Fibroblast of upper back skin (primary cell): ENCODE measurements around the gene UBE2V1.
"Not testable (repeated sequence)": the region's sequence is repeated elsewhere in the genome, so short reads cannot be mapped to it uniquely, and the experiment has no call there.

Experiments used
- DNase-seq: peaks from one replicate; pipeline ENCODE4 v3.0.0-alpha.2; 2013

The UBE2V1 gene

DNA sequence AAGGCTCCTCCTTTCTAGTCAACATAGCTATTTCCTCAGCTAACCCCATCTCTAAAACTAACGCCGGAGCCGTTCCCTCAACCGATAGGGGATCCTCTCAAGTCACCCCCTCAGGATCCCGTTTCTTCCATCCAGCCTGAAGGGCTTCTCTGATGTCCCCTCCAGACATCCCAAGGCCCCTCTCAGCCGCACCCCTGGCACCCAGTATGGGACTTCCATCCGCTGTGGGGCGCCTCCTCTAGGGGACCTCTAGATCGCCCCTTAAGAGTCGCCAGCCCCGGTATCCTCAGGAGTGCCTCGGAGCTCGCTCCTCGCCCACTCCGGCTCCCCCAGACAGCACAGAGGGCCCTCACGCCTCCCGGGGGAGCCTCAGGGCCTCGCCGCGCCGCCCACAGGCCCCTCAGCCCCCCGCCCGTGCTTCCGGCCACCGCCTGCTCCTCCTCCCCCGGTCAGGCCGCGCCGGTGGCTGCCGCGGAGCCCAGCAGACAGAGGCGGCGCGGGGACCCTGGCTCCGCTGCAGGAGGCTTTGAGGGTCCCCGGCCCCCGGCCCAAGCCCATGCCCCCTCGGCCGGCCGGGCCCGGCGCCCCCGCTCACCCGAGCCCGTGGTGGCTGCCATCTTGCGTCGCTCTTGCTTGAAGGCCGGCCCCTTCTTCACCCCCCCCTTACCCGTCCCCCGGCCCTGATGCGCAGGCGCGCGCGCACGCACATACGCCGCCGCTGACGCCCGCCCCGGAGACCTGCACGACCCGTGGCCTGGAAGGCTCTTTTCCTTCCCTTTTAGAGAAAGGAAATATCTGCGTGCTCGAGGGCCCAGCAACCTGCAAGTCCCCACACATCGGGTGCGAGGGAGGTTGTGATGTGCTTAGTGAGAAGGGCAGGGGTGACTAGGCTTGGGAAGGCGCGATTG lies at the start of gene UBE2V1:
Gene UBE2V1 (minus strand): TSS at position 639 of the 908 bp plus-strand sequence. CDS start 22 bp downstream, at position 617.
- peak; percentile 81 for DNase-seq

DNA sequence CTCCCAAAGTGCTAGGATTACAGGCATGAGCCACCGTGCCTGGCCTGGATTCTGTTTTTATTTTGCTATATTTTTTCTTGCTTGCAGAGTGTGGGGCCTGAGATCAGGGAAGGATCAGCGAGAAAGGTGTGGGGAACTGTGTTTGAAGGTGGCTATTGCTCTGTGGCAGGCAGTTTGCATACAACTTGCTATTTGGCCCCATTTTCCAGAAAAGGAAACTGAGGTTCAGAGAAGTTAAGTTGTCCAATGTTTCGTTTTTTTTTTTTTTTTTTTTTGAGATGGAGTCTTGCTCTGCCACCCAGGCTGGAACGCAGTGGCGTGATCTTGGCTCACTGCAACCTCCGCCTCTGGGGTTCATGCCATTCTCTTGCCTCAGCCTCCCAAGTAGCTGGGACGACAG lies 48.5 kb upstream of the UBE2V1 start:
- not testable (repeated sequence) for DNase-seq

DNA sequence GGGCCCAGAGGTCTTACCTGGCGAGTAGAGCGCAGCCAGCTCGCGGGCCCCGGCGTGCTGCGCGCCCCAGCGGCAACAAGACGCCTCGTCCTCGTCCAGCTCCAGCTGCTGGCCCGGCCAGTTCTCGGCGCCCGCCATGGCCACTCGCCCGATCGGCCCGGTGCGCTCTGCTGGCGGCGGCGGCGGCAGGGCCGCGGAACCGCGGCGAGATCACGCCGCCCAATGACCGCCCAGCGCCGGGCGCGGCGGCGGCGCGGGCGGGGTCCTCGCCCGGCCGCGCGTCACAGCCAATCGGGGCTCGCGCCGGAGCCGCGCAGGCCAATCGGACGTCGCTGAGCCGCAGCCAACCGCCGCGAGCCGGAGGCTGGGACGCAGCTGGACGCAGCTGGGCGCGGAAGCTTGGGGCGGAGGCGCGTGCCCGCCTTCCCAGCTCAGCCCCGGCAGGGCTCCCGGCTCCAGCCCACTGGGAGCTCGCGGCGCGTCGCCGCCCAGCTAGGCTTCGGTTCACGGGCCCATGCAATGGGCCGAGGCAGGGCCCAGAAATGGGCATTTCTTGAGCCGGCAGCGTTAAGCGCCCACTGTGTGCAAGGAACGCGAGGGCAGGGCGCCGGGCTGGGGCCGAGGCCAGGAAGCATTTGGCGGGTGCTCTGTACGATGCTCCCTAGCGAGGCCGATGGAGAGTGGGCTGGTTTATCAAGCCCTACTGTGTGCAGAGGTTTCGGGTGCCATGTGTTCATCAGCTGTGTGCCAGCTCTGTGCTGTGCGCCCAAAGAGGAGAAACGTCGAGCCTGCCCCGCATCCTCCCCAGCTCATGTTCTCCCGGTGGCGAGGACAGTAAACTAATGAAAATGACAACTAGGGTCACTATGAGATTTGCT lies 40.8 kb upstream of the UBE2V1 start, which contains the start of gene PEDS1:
Gene PEDS1 (minus strand): TSS at position 224 of the 878 bp plus-strand sequence. CDS start 86 bp downstream, at position 138.
- DNase-seq, result peak; percentile 89

DNA sequence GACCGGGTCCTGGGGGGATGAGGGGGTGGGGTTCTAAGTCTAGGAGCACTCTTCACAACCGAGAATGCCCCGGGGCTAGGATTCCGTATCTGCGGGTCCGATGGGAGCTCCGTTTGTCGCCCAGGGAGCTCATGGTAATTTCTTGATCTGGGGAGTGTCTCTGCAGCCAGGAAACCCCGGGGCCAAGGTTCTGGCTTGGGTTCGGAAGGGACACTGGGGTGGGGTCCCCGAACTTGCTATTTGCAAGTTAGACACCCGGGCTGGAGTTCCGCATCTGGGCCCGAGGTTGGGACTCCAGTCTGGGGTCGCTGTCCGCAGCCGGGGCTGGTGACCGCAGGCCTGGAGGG lies 40.2 kb upstream of the UBE2V1 start:
- DNase-seq, result no peak

DNA sequence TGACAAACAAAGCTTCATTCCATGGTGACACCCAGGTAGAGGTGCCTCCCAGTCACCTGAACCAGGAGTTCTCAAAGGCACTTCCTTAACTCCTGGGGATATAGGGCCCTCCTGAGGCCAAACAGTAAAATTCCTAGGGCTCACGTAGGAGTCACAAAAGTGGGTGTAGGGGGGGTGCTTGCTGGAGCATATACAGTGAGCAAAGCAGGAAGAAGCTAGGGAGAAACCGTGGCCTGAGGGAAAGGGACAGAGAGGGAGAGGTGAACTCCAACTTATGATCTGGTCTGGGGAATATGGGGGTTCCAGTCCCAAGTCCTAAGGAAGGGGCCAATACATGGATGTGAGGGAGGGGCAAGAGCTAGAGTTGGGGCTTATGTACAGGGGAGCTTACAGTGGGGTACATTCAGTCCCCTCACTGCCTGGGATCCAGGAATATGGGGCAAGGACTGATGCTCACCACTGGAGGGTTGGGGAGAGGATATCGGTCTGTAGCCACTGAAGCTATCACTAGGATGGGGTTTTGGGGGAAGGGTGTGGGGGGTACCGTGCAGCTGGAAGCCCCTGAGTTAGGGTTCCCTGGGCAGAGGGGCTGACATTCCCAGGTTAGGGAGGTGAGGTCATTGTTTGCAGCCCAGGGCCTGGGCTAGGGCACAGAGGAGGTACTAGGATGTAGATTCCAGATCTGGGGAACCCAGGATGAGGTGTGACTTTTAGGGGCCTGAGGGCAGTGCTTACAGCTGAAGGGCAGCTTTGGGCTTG lies 39.6 kb upstream of the UBE2V1 start:
- DNase-seq, result no peak

DNA sequence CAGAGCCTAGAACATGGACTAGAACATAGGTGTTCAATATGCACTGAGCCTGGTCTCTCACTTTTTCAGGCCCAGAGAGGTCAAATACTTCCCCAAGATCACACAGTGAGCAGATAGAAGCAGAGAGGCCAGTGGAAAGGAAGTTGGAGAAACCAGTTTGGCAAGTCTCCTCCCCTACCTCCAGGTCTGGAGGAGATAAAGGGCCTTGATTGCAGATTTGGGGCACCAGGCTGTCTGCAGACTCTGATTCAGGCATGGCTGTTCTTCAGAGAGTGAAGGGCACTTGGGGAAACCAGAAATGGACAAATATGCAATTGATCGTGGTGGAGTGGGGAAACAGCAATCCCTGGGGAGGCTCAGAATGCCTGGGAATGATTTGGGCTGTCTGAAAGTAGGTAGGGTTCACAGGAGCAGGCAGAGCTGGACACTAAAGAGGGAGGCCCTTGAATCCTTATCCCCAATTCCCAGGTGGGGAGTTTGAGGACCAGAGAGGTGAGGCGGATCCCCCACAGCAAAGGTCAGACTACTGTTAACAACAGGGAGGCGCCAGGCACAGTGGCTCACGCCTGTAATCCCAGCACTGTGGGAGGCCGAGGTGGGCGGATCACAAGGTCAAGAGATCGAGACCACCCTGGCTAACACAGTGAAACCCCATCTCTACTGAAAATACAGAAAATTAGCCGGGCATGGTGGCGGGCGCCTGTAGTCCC lies 38.2 kb upstream of the UBE2V1 start:
- DNase-seq, result peak; percentile 50

DNA sequence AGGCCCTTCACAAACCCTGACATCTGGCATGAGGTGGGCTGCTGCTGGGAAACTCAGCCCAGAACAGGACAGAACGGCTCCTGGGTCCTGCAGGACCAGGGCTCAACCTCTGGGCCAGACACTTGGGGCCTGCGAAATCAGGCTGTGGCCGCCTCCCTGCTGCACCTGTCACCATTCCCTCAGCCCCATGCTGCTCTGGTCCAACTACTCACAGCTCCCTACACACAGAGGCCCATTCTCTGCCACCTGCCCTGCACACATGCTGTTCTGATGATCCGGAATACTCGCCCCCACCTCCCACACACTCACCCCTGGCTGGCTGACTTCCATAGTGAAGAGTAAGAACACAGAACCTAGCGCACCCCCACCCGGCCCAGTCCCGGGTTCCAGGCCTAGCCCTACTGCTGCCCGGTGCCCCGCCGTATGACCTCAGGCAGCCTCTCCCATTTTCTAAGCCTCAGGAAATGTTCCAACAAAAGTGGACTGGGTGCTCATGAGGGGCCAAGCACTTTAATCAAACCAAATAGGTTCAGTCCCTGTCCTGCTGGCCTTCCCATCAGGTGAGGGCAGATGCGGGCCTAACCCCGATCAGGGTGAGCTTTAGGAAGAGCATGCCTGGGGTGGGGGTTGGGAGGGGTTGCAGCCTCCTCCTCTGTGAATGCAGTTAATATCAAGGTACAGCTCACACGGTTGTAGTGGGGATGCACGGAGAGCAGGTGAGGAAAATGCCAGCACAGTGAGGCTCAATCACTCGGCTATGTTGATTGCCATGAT lies 36.7 kb upstream of the UBE2V1 start:
- no peak for DNase-seq

DNA sequence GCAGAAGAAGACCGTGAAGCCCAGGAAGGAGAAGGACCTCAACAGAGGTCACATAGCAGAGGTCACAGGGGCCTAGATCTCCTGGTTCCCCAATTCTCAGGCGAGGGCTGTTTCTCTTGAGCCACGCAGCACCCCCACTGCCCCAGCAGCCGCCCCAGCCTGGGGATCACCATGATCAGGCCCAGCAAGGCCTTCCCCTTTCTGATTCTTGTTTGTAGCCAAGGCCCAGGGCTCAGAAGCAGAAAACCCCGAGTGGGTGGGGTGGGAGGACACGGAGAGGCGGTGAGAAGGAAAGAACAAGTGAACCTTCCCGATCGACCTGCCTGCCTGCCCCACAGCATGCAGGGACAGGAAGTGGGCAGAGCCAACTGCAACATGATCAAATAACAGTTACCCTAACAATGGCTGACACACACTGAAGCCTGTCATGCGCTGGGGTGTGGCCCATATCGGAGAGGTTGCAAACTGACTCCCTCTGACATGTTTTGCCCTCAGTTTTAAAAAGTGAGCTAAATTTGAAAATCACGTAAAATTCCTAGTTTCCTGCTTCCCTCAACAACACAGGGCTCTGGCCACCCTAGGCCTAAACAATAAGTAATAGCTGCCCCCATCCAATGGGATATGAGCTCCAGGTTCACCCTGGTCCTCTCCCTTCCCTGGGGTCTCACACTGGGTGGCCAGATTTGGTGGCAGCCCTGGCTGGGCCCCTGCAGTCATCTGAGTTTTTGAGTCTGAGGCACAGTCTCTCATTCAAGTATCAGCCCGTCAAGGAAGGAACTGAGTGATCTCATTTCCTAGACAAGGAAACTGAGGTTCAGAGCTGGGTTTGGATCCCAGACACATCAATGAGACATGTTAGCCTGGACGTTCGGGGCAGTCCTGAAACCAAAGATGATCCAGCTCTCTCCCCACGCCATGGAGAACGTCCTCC lies 34.0 kb upstream of the UBE2V1 start:
- DNase-seq, result no peak

DNA sequence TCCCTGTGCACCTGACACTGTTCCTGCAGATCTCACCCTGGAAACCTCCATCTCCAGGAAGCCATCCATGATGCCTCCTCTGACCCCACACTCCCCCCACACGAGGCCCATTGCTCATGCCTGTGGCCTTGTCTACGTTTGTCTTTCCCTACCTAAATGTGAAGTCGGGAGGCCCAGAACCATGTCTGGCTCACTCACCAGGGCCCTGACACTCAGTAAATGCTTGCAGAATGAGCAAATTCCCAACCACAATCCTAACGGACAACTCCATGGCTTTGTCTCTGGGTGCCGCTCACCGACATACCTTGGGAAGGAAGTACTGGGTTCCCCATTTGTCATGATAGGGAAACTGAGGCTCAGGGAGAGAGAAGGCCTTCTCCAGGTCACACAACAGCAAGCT lies 33.3 kb upstream of the UBE2V1 start:
- peak; percentile 32 for DNase-seq

DNA sequence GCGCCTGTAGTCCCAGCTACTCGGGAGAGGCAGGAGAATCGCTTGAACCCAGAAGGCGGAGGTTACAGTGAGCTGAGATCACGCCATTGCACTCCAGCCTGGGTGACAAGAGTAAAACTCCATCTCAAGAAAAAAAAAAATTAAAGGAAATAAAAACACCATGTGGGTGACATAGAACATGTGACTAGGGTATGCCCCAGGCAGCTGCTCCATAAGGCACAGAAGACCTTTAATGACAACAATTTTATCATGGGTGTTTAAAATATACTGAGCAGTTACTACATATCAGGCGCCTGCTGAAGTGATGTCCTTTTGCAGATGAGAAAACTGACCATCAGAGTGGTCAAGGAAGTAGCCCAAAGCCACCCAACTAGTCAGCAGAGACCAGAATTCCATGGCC lies 32.6 kb upstream of the UBE2V1 start:
- no peak for DNase-seq

DNA sequence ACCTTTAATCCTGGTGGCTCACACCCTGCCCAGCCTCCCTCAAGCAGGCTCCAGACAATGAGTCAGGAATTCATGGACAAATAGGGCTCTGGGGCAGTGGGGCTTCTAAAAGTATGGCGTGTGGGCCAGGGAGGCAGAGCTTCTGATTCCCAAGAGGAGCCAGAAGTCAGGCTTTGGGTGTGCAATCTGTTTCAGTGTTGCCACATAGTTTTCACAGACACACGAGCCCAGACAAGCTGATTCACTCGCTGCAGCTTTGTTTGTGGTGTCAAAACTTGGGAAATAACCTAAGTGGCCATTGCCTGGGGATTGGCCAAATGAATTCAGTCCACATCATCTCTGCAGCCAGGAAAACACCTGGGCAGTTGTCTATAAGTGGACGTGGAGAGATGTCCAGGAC lies 31.4 kb upstream of the UBE2V1 start:
- DNase-seq, result peak; percentile 98

DNA sequence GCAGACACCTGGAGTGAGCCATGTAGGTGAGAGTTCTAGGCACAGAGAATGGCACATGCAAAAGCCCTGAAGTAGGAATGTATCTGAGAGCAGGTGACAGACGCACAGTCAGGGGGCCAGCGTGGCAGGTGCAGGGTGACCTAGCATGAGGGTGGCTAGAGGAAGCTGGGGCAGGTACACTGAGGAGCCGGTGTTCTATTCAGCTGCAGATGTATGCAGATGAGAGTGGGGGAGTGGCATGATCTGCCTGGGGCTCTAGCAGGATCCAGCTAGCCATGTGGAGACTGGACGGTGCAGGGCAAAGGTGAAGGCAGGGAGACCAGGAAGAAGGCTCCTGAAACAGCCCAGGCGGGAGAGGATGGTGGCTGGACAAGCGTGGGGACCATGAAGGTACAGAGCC lies 29.9 kb upstream of the UBE2V1 start:
- DNase-seq, result no peak

DNA sequence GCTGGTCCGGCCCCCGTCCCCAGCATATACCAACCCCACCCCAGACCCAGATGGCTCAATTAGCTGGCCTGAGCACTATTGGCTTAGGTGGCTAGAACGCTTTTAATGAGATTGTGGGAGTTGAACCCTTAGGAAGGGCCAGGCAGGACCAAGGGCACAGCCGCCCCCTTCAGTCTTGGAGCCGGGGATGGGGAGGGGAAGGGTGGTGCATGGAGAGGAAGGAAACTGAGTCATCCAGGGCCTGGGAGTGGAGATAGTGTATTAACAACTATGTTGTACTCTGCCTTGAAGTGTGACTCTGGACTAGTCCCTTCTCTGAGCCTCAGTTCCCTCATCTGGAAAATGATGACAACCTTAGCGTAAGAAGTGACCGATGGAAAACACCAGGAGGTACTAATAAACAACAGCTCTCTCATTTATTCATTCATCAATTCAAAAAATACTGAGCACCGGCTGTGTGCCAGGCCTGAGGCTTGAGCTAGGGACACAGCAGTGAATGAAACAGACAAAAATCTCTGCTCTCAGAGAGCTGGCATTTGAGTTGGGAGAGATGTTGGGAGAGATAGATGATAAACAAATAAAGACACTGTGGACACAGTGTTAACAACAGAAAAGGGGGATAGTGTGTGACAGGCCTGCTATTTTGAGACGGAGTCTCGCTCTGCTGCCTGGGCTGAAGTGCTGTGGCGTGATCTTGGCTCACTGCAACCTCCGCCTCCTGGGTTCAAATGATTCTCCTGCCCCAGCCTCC lies 29.0 kb upstream of the UBE2V1 start:
- DNase-seq, result no peak

DNA sequence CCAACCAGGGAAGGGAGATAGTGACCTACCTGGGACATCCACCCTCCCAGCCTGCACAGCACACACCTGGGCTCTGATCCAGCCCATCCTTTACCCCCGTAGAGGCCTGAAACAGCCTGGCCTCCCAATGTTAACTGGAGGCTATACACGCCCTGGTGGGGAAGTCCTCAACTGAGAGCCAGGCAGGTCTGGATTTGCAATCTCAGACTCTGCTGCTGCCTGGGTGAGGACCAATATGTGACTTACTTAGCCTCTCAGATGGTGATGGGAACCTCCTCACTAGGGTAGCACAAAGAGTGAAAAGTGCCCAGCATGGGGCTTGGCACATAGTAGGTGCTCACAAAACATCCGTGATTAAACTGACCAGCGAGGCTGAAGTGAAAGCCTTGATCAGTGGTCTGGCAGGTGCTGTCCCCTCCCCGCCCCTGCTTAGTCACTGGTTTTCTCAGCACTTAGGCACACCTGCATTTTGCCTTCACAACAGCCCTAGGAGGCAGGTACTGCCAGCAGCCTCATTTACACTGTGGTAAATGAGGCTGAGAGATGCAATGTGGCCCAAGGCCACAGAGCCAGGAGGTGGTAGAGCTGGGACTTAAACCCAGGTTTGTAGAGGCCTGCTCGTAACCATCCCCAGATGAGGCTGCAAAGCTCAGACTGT lies 28.2 kb upstream of the UBE2V1 start:
- DNase-seq, result no peak

DNA sequence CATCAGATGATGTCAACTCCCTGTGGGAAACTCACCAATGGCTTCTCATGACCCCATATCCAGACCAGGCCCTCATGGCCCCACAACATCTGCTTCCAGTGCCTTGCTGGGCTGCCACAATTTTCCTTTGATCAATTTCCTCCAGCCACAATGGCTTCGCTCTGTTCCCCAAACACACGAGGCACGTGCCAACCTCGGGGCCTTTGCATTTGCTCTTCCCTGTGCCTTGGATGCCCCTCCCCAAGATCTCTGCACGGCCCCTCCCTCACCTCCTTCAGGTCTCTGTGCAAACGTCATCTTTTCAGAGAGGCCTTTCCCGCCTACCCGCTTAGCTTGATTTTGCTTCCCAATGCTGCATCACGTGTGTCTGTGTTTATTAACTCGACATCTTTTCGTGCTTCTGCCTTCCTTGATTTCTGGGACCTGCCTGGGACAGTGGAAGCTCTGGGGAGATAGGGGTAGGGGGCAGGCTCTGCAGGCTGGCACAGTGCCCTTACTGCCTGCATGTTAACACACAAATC lies 27.4 kb upstream of the UBE2V1 start:
- no peak for DNase-seq

DNA sequence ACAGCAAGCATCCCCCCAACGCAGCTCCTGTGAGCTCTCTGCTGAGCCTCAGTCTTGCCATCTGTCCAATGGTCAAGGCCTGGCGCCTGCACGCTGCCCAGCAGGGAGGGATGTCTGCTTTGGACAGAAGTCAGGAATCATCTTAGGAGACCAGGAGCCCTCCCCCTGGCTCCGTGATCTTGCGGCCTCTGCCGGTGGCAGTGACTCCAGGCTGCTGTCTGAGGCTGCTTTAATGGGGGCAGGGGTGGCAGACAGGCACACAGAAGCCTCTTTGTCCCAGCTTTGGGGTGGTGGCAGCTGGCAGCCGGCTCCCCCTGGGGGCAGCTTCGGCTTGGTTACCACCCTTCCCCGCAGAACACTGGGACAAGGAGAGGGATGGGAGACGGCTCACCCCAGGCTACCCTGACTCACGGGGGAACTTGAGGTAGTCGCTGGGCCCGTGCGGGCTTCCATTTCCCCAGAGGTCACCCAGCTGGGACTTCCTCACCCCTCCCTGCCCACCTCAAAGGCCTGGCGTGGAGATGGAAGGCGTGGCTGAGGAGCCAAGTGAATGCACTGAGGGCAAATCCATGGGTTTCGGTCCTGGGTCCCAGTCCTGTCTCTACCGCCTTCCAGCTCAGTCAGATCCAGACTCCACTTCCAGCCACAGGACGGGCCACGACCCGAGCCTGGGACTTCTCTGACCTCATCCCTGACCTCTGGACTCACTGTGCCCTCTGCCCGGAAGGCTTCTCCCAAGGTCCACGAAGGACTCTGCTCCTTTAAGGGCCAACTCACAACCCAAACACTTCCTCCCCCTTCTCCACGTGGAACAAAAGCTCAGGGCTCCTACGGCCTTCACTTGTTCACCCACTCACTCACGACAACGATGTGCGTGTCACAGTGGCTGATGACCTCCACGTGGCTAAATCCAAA lies 25.8 kb upstream of the UBE2V1 start:
- DNase-seq, result no peak

DNA sequence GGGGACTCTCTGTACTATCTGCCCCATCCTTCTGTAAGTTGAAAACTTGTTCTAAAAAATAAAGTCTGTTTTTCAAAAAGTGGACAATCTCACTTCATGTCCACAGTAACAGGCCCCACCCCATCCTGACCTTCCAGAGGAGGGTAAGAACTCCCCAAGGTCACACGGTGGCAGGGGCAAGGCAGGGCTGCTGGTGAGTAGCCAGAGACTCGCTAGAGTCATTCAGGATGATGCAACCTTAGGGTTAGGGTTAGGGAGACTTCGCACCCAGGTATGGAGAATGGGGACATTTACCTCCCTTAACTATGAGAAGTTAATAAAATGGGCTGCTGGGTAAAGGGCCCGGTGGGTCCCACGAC lies 25.1 kb upstream of the UBE2V1 start:
- DNase-seq, result no peak

DNA sequence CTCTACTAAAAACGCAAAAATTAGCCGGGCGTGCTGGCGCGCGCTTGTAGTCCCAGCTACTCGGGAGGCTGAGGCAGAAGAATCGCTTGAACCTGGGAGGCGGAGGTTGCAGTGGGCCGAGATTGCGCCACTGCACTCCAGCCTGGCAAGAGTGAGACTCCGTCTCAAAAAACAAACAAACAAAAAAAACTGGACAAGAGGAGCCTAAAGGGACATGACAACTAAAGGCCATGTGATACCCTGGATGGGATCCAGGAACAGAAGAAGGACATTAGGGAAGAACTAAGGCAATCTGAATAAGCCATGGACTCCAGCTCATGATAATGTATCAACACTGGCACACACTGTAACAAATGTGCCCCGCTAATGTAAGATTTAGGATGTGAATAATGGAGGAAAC lies 24.8 kb upstream of the UBE2V1 start:
- not testable (repeated sequence) for DNase-seq
